ENCODE results near the gene TMOD1.

The TMOD1 gene

GRCh38 chr9:97548819-97549540, 47.5 kb downstream of the TMOD1 start:
- no peak for ATAC-seq
- TF ChIP-seq ZNF70 (CRISPR knock-in tag; IDR thresholded peaks at IDR 0.05) (no peak), ARNTL (CRISPR knock-in tag; IDR thresholded peaks at IDR 0.05; ENCODE audit: borderline replicate concordance, low read depth) (no peak), TSHZ2 (CRISPR knock-in tag; IDR thresholded peaks at IDR 0.05) (no peak), CREB5 (CRISPR knock-in tag; IDR thresholded peaks at IDR 0.05; ENCODE audit: low read depth) (no peak), BACH2 (CRISPR knock-in tag; IDR thresholded peaks at IDR 0.05; ENCODE audit: borderline replicate concordance) (no peak), ZC3H10 (CRISPR knock-in tag; IDR thresholded peaks at IDR 0.05) (no peak), PATZ1 (CRISPR knock-in tag; IDR thresholded peaks at IDR 0.05; ENCODE audit: borderline replicate concordance) (no peak), RARB (CRISPR knock-in tag; IDR thresholded peaks at IDR 0.05) (no peak), TOX (CRISPR knock-in tag; IDR thresholded peaks at IDR 0.05; ENCODE audit: borderline replicate concordance) (no peak), PPARA (CRISPR knock-in tag; IDR thresholded peaks at IDR 0.05; ENCODE audit: borderline replicate concordance) (no peak)

- ATAC-seq, result no peak
- no peak for TF ChIP-seq TOX (CRISPR knock-in tag; IDR thresholded peaks at IDR 0.05; ENCODE audit: borderline replicate concordance)
Measured at GRCh38 chr9:97550386-97550785, 48.9 kb downstream of the TMOD1 start.

GRCh38 chr9:97551308-97551707, 49.8 kb downstream of the TMOD1 start:
- TF ChIP-seq ZFP30 (CRISPR knock-in tag; IDR thresholded peaks at IDR 0.05), result no peak
- ATAC-seq, result no peak

- no peak for ATAC-seq
- no peak for TF ChIP-seq CSRNP3 (CRISPR knock-in tag; IDR thresholded peaks at IDR 0.05)
- TF ChIP-seq ISL1 (CRISPR knock-in tag; IDR thresholded peaks at IDR 0.05), result no peak
- TF ChIP-seq ZFP30 (CRISPR knock-in tag; IDR thresholded peaks at IDR 0.05), result no peak
- TF ChIP-seq PPARA (CRISPR knock-in tag; IDR thresholded peaks at IDR 0.05; ENCODE audit: borderline replicate concordance), result no peak
- no peak for TF ChIP-seq ZFP3 (CRISPR knock-in tag; IDR thresholded peaks at IDR 0.05)
- TF ChIP-seq RARB (CRISPR knock-in tag; IDR thresholded peaks at IDR 0.05), result no peak
- TF ChIP-seq ZNF70 (CRISPR knock-in tag; IDR thresholded peaks at IDR 0.05), result no peak
- no peak for TF ChIP-seq PATZ1 (CRISPR knock-in tag; IDR thresholded peaks at IDR 0.05; ENCODE audit: borderline replicate concordance)
- TF ChIP-seq TOX (CRISPR knock-in tag; IDR thresholded peaks at IDR 0.05; ENCODE audit: borderline replicate concordance), result no peak
- TF ChIP-seq BACH2 (CRISPR knock-in tag; IDR thresholded peaks at IDR 0.05; ENCODE audit: borderline replicate concordance), result no peak
- no peak for TF ChIP-seq SNAI2 (CRISPR knock-in tag; IDR thresholded peaks at IDR 0.05)
- TF ChIP-seq ESRRG (CRISPR knock-in tag; IDR thresholded peaks at IDR 0.05), result no peak
Measured at GRCh38 chr9:97553141-97553540, 51.7 kb downstream of the TMOD1 start.

Data from SK-N-SH treated with all-trans-retinoic acid at 6 μM for 48 hours (cell line).